ENCODE results near the gene PSMA6. TPM values are rescaled to one million over a fixed set of nuclear protein-coding genes. Genes with fewer than 3 reads are reported as not detected.

The PSMA6 gene
- polyA plus RNA-seq, 1 donor: 188 TPM

Other genes with a start within 250 kb of the PSMA6 start
- gene FAM177A1, start 246.1 kb upstream of the PSMA6 start, polyA plus RNA-seq (ENCODE audit: insufficient read length): 33.6 TPM
- gene PPP2R3C, start 170.4 kb upstream of the PSMA6 start, polyA plus RNA-seq (ENCODE audit: insufficient read length): 42.7 TPM
- 17.1 TPM for gene PRORP, start 169.8 kb upstream of the PSMA6 start, polyA plus RNA-seq (ENCODE audit: insufficient read length)
- gene NFKBIA, start 112.4 kb downstream of the PSMA6 start, polyA plus RNA-seq (ENCODE audit: insufficient read length): 41.4 TPM
- not detected for gene INSM2, start 241.8 kb downstream of the PSMA6 start, polyA plus RNA-seq (ENCODE audit: insufficient read length)

All from hindlimb muscle (tissue), 1 donor.